ENCODE data around the gene GOLGA6L2.

- TF ChIP-seq CTCF (IDR thresholded peaks at IDR 0.05) (no peak), ZFX (IDR thresholded peaks at IDR 0.05; ENCODE audit: borderline replicate concordance) (no peak)
These were observed 6.4 kb downstream of the GOLGA6L2 start for GRCh38 chr15:23440596-23440995.

All from 22Rv1 (cell line).